Endometrial microvascular endothelial cells (primary cell): Measurements from ENCODE around the gene ITGAX. TPM values are rescaled to one million over a fixed set of nuclear protein-coding genes. Genes with fewer than 3 reads are reported as not detected.
"Not testable (repeated sequence)": the region's sequence is repeated elsewhere in the genome, so short reads cannot be mapped to it uniquely, and the experiment has no call there.

Experiments used
- in situ Hi-C: cut with HindIII; loops from 2 replicates; pipeline ENCODE4 v1.10.0; 2017; ENCODE audit warnings: low sequenced_read_pairs, low pct_unique_long_range_greater_than_20kb; ENCODE audit errors: inconsistent ontology term
- total RNA-seq: library from RNA; depleted of rRNA; stranded (reverse); fragments of >200 nt; gene quantifications from one replicate; pipeline ENCODE4 v1.2.3, GENCODE V29; 2015; ENCODE audit errors: inconsistent ontology term

The ITGAX gene
- total RNA-seq, result 2.8 TPM

- in situ Hi-C loops, result no loop called here
Measured at GRCh38 chr16:31354394-31355291, at the start of gene ITGAX. Gene ITGAX (plus strand): TSS chr16:31355176. CDS start chr16:31355255, 79 bp downstream.

DNA sequence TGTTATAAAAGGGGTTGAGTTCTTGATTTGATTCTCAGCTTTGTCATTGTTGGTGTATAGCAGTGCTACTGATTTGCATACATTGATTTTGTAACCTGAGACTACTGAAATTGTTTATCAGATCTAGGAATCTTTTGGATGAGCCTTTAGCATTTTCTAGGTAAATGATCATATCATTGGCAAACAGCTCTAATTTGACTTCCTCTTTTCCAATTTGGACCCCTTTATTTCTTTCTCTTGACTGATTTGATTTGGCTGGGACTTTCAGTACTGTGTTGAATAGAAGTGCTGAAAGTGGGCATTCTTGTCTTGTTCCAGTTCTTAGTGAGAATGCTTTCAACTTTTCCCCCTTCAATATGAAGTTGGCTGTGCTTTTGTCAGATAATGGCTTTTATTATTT lies 49.8 kb upstream of the ITGAX start:
- in situ Hi-C loops, result no loop called here

DNA sequence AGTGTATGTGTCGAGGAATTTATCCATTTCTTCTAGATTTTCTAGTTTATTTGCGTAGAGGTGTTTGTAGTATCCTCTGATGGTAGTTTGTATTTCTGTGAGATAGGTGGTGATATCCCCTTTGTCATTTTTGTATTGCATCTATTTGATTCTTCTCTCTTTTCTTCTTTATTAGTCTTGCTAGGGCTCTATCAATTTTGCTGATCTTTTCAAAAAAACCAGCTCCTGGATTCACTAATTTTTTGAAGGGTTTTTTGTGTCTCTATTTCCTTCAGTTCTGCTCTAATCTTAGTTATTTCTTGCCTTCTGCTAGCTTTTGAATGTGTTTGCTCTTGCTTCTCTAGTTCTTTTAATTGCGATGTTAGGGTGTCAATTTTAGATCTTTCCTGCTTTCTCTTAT lies 46.6 kb upstream of the ITGAX start:
- in situ Hi-C loops, result not testable (repeated sequence)

DNA sequence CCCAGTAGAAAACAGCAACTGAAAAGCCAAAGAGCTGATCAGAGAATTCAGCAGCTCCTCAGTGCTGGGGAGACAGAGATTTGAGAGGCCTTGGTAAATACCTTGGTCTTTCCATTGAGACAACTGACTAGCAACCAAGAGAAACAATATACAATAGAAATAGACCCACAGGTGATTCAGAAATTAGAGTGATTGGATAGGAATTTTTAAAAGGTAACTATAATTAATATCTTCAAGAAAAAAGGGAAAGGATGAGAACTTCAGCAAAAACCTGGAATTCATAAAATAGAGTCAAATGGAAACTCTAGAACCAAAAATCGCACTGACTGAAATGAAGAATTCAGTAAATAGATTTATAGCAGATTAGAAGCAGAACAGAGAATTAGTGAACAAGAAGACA lies 32.5 kb upstream of the ITGAX start:
- in situ Hi-C loops, result no loop called here

DNA sequence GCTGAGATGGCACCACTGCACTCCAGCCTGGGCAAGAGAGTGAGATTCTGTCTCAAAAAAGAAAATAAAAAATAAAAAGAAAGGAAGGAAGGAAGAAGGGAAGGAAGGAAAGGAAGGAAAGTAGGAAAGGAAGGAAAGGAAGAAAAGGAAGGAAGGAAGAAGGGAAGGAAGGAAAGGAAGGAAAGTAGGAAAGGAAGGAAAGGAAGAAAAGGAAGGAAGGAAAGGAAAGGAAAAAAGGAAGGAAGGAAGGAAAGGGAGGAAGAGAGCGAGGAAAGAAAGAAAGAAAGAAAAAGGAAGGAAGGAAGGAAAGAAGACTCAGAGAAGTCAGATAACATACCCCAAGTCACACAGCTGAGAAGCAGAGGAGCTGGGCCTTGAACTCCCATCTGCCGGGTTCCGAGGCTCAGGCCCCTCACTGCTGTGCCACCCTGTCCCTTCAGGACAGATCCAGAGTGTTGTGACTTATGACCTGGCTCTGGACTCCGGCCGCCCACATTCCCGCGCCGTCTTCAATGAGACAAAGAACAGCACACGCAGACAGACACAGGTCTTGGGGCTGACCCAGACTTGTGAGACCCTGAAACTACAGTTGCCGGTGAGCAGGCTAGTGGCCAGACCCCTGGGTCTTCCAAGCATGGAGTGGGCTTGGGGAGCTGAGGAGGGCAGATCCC lies 30.9 kb upstream of the ITGAX start:
- in situ Hi-C loops, result no loop called here

GRCh38 chr16:31325171-31325570 lies 29.8 kb upstream of the ITGAX start:
- in situ Hi-C loops, result no loop called here

DNA sequence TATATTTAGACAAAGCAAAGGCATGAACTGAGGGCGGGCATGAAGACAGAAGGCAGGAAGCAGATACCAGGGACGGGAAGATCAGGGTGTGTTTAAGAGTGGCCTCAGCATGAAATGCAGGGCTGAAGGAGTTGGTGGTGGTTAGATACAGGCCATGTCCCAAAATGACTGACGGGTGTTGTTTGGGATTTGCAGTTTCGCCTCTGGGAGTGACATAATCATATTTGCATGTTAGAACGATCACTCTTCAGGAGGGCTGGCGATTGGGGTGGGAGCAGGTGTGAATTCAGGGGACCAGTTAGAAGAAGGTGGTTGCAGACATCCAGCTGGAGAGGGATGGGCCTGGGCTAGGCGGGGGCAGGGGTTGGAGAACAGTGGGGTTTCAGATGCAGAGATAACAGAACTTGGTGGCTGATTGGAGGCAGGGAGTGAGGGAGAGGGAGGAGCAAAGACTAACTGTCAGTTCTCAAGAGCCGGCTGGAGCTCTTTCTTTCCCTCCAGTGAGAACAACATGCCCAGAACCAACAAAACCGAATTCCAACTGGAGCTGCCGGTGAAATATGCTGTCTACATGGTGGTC lies 27.2 kb upstream of the ITGAX start:
- in situ Hi-C loops, result no loop called here

DNA sequence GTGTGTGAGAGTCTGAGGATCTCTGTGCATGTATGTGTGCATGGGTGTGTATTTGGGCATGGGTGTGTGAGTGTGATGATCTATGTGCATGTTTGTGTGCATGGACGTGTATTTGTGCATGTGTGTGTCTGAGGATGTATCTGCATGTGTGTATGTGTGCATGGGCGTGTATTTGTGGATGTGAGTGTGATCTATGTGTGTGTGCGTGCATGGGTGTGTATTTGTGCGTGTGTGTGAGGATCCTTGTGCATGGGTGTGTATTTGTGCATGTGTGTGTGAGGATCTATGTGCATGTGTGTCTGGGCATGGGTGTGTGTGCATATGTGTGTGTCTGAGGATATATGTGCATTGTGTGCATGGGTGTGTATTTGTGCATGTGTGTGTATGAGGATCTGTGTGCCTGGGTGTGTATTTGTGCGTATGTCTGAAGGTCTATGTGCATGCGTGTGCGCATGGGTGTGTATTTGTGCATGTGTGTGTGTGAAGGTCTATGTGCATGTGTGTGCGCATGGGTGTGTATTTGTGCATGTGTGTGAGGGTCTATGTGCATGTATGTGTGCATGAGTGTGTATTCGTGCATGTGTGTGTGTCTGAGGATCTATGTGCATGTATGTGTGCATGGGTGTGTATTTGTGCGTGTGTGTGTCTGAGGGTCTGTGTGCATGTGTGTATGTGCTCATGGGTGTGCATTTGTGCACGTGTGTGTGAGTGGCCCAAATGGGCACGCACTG lies 26.5 kb upstream of the ITGAX start:
- in situ Hi-C loops, result no loop called here

DNA sequence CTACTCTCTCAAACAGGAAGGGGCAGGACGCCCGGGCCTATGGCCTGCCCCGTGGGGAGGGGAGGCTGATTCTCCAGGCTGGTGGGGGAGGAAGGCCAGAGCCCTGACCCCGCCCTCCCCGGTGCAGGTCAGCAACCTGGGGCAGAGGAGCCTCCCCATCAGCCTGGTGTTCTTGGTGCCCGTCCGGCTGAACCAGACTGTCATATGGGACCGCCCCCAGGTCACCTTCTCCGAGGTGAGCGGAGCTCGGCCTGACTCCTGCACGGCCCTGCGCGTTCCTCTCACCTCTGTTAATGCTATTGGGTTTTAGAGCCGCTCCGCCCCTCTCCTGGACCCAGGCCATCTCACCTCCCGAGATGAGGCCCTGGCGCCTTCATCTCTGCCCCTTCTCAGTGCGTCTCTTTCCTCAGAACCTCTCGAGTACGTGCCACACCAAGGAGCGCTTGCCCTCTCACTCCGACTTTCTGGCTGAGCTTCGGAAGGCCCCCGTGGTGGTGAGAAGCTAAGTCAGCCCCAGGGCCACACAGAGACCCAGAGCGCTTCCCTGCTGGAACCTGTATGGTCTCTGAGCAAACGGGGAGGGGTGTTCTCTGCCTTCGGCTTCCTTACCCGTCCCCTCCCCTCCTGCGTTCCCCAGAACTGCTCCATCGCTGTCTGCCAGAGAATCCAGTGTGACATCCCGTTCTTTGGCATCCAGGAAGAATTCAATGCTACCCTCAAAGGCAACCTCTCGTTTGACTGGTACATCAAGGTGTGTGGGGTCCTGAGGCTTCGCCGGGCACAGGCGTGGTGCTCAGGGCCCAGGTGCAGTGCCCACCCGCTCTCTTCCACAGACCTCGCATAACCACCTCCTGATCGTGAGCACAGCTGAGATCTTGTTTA lies 25.1 kb upstream of the ITGAX start:
- in situ Hi-C loops, result no loop called here

DNA sequence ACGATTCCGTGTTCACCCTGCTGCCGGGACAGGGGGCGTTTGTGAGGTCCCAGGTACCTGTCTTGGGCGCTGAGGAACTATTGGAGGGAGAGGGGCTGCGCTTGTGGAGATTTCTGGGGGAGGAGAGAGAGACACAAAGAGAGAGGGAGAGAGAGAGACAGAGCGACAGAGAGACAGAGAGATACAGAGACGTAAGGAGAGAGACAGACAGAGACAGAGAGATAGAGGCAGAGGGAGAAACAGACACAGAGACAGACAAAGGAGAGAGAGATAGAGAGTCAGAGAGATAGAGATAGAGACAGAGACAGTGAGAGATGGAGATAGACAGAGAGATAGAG lies 24.5 kb upstream of the ITGAX start:
- in situ Hi-C loops, result no loop called here

DNA sequence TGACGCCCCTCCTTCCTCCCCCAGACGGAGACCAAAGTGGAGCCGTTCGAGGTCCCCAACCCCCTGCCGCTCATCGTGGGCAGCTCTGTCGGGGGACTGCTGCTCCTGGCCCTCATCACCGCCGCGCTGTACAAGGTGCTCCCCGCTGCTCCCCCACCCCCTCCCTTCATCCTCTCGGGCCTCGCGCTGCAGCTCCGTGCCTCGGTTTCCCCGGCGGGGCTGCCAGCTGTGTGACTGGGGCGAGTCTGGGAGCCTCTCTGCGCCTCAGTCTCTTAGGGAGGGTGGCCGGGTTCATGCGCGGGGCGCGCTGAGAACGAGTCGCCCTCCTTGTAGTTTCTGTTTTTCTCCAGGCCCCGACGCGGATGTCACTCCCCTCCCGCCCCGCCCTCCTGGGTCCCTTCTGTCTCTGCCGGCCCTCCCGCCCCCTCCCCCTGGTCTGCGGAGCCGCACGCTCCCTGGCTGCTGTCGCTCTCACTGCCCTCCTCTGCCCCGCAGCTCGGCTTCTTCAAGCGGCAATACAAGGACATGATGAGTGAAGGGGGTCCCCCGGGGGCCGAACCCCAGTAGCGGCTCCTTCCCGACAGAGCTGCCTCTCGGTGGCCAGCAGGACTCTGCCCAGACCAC lies 23.7 kb upstream of the ITGAX start:
- in situ Hi-C loops, result no loop called here

GRCh38 chr16:31331807-31332301 lies 23.1 kb upstream of the ITGAX start:
- in situ Hi-C loops, result no loop called here

DNA sequence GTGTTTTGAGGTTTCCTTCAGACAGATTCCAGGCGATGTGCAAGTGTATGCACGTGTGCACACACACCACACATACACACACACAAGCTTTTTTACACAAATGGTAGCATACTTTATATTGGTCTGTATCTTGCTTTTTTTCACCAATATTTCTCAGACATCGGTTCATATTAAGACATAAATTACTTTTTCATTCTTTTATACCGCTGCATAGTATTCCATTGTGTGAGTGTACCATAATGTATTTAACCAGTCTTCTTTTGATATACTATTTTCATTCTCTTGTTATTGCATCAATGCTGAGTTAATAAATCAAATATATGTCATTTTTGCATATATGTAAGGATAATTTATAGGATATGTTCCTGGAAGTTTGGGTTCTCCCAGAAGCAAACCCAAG lies 22.4 kb upstream of the ITGAX start:
- in situ Hi-C loops, result no loop called here

GRCh38 chr16:31333686-31334649 lies 21.0 kb upstream of the ITGAX start:
- in situ Hi-C loops, result no loop called here

DNA sequence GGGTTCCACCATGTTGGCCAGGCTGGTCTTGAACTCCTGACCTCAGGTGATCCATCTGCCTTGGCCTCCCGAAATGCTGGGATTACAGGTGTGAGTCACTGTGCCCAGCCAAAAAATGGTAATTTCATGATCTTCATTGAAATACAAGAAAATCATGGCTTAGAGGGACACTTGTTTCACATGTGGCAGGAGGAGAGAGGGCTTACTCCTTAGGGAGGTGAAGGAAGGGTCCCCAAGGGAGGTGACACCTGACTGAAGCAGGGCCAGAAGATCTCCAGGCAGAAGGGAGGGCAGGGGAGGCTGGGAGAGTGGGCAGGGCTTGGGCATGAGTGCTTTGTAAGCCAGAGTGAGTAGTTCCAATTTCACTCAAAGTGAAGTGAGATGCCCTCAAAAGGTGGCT lies 20.0 kb upstream of the ITGAX start:
- in situ Hi-C loops, result no loop called here

GRCh38 chr16:31335431-31335830 lies 19.5 kb upstream of the ITGAX start:
- in situ Hi-C loops, result no loop called here

DNA sequence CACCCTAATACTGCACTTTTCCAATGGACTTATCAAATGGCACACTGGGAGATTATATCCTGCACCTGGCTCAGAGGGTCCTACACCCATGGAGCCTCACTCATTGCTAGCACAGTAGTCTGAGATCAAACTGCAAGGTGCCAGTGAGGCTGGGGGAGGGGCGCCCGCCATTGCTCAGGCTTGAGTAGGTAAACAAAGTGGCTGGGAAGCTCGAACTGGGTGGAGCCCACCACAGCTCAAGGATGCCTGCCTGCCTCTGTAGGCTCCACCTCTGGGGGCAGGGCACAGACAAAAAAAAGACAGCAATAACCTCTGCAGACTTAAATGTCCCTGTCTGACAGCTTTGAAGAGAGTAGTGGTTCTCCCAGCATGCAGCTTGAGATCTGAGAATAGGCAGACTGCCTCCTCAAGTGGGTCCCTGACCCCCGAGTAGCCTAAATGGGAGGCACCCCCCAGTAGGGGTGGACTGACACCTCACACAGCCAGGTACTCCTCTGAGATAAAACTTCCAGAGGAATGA lies 16.8 kb upstream of the ITGAX start:
- in situ Hi-C loops, result not testable (repeated sequence)
